ENCODE results near the gene TM9SF4.

GRCh38 chr20:32188376-32189122 is 79.0 kb downstream of the TM9SF4 start:
- TF ChIP-seq CTCF (conservative IDR thresholded peaks at IDR 0.05; ENCODE audit: low read depth, low read length) = no peak
- no peak for TF ChIP-seq EZH2 (IDR thresholded peaks at IDR 0.05; ENCODE audit: borderline replicate concordance, low read depth, low read length, poor library complexity, severe bottlenecking)

Measured in A673 (cell line).